ENCODE results near the gene HLCS.

DNA sequence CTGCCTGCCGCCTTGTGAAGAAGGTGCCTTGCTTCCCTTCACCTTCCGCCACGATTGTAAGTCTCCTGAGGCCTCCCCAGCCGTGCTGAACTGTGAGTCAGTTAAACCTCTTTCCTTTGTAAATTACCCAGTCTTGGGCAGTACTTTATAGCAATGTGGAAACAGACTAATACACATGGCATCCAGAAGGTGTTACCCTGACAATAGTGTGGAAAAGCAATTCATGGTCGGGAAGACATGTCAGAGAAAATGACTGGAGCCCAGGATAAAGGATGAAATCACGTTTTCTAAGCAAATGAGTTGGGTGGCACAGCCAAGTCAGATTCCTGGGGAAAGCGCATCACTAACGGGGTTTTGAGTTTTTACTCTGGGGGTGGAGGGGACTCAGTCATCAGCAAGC is 76.4 kb downstream of the HLCS start:
- TF ChIP-seq, protein P1, sequence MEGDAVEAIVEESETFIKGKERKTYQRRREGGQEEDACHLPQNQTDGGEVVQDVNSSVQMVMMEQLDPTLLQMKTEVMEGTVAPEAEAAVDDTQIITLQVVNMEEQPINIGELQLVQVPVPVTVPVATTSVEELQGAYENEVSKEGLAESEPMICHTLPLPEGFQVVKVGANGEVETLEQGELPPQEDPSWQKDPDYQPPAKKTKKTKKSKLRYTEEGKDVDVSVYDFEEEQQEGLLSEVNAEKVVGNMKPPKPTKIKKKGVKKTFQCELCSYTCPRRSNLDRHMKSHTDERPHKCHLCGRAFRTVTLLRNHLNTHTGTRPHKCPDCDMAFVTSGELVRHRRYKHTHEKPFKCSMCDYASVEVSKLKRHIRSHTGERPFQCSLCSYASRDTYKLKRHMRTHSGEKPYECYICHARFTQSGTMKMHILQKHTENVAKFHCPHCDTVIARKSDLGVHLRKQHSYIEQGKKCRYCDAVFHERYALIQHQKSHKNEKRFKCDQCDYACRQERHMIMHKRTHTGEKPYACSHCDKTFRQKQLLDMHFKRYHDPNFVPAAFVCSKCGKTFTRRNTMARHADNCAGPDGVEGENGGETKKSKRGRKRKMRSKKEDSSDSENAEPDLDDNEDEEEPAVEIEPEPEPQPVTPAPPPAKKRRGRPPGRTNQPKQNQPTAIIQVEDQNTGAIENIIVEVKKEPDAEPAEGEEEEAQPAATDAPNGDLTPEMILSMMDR (IDR thresholded peaks at IDR 0.05 in 2 of 3, conservative IDR thresholded peaks at IDR 0.05 in 1 of 3; ENCODE audit: control insufficient read depth in 2 of 3, extremely low read depth in 1 of 3, insufficient read depth in 1 of 3, low read depth in 3 of 3, low read length in 3 of 3) = no peak
- TF ChIP-seq, protein P2, sequence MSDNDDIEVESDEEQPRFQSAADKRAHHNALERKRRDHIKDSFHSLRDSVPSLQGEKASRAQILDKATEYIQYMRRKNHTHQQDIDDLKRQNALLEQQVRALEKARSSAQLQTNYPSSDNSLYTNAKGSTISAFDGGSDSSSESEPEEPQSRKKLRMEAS (IDR thresholded peaks at IDR 0.05; ENCODE audit: low read depth, low read length) = no peak
- no peak for TF ChIP-seq POLR2AphosphoS5 (IDR thresholded peaks at IDR 0.05; ENCODE audit: low read length)
- no peak for TF ChIP-seq ZBED1 (IDR thresholded peaks at IDR 0.05; ENCODE audit: borderline replicate concordance)
- TF ChIP-seq, protein P3, sequence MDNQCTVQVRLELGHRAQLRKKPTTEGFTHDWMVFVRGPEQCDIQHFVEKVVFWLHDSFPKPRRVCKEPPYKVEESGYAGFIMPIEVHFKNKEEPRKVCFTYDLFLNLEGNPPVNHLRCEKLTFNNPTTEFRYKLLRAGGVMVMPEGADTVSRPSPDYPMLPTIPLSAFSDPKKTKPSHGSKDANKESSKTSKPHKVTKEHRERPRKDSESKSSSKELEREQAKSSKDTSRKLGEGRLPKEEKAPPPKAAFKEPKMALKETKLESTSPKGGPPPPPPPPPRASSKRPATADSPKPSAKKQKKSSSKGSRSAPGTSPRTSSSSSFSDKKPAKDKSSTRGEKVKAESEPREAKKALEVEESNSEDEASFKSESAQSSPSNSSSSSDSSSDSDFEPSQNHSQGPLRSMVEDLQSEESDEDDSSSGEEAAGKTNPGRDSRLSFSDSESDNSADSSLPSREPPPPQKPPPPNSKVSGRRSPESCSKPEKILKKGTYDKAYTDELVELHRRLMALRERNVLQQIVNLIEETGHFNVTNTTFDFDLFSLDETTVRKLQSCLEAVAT (IDR thresholded peaks at IDR 0.05) = no peak
- no peak for TF ChIP-seq POLR2AphosphoS2 (IDR thresholded peaks at IDR 0.05; ENCODE audit: low read depth, low read length)
- TF ChIP-seq SMAD5 (IDR thresholded peaks at IDR 0.05; ENCODE audit: low read depth) = no peak

Data from GM12878 (cell line).